Hematopoietic multipotent progenitor cell treated with erythropoietin and hydrocortisone succinate and interleukin-3 and kit ligand, for 17 days (in vitro differentiated cells): ENCODE data around the gene TBC1D1.

Source experiments
- DNase-seq: peaks from one replicate; pipeline ENCODE4 v3.0.0-alpha.2; 2015; ENCODE audit warnings: low spot score

Gene TBC1D1

GRCh38 chr4:37890801-37891259 lies at the start of gene TBC1D1:
Gene TBC1D1, plus strand, starts transcription at chr4:37891084. Its CDS starts 11,012 bp downstream, at chr4:37902096.
- no peak for DNase-seq

- no peak for DNase-seq
Measured at GRCh38 chr4:37844204-37844603, 46.7 kb upstream of the TBC1D1 start.

- no peak for DNase-seq
Measured at GRCh38 chr4:37845201-37845600, 45.7 kb upstream of the TBC1D1 start.

- no peak for DNase-seq
Measured at GRCh38 chr4:37847311-37847884, 43.5 kb upstream of the TBC1D1 start.

GRCh38 chr4:37852376-37852775 lies 38.5 kb upstream of the TBC1D1 start:
- no peak for DNase-seq

GRCh38 chr4:37858112-37858511 lies 32.8 kb upstream of the TBC1D1 start:
- no peak for DNase-seq

- no peak for DNase-seq
Measured at GRCh38 chr4:37858872-37859271, 32.0 kb upstream of the TBC1D1 start.

GRCh38 chr4:37860266-37860665 lies 30.6 kb upstream of the TBC1D1 start:
- no peak for DNase-seq

- no peak for DNase-seq
Measured at GRCh38 chr4:37862961-37863360, 27.9 kb upstream of the TBC1D1 start.

- no peak for DNase-seq
Measured at GRCh38 chr4:37864786-37865185, 26.1 kb upstream of the TBC1D1 start.

GRCh38 chr4:37865450-37865849 lies 25.4 kb upstream of the TBC1D1 start:
- DNase-seq = no peak

- DNase-seq = no peak
Measured at GRCh38 chr4:37867102-37867501, 23.8 kb upstream of the TBC1D1 start.

- no peak for DNase-seq
Measured at GRCh38 chr4:37868238-37868637, 22.6 kb upstream of the TBC1D1 start.

- no peak for DNase-seq
Measured at GRCh38 chr4:37872310-37872988, 18.4 kb upstream of the TBC1D1 start.

GRCh38 chr4:37873386-37873785 lies 17.5 kb upstream of the TBC1D1 start:
- no peak for DNase-seq

- no peak for DNase-seq
Measured at GRCh38 chr4:37876156-37876555, 14.7 kb upstream of the TBC1D1 start.

GRCh38 chr4:37879365-37879764 lies 11.5 kb upstream of the TBC1D1 start:
- no peak for DNase-seq

- no peak for DNase-seq
Measured at GRCh38 chr4:37881811-37882210, 9.1 kb upstream of the TBC1D1 start.

GRCh38 chr4:37882665-37883296 lies 8.1 kb upstream of the TBC1D1 start:
- DNase-seq = no peak

GRCh38 chr4:37884855-37885487 lies 5.9 kb upstream of the TBC1D1 start:
- DNase-seq = no peak

GRCh38 chr4:37885496-37885895 lies 5.4 kb upstream of the TBC1D1 start:
- DNase-seq = no peak

GRCh38 chr4:37889849-37890800 lies 759 bp upstream of the TBC1D1 start:
- DNase-seq = no peak
